ENCODE results near the gene HBQ1. TPM values are rescaled to one million over a fixed set of nuclear protein-coding genes. Genes with fewer than 3 reads are reported as not detected.

The HBQ1 gene
- total RNA-seq, 1 experiment from 2014 or later, result 3.5 TPM

DNA sequence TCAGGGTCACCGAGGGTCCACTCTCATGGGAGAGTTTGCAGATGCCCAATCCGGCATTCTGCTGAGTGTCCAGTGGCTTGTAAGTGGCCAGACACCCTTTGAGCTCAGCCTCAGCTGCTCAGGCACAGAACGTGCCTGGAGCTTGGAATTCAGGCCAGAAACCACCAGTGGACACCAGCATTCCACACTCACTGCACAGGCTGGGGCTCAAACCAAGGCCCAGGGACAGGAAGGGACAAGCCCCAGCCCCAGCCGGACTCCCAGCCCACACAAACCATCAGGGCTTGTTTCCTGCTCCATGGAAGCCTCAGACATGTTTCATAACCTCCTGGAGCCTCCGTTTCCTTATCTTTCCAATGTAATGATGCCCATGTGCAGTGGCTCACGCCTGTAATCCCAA lies 36.8 kb upstream of the HBQ1 start:
- Histone ChIP-seq H3K79me1 (ENCODE audit: insufficient read depth, low read depth, low read length, poor library complexity, severe bottlenecking) (no peaks in the 10 kb centered on the region), H3K4me1 (ENCODE audit: insufficient read depth, low read length) (no peaks in the 10 kb centered on the region), H3K18ac (ENCODE audit: insufficient read length, low read depth, low read length) (no peak overlapping the region), H3K79me2 (ENCODE audit: insufficient read depth, low read length) (no peaks in the 10 kb centered on the region), H3K56ac (ENCODE audit: insufficient read length, low read depth, low read length) (no peak overlapping the region), H3K4ac (ENCODE audit: low read depth, low read length) (no peak overlapping the region), H3K23ac (ENCODE audit: insufficient read length, low read depth, low read length) (no peak overlapping the region), H4K8ac (replicated peaks; ENCODE audit: insufficient read length, low read depth, low read length) (no peak overlapping the region), H3K27ac (ENCODE audit: insufficient read length, low read depth, low read length) (no peak overlapping the region), H3K9me3 (ENCODE audit: control insufficient read depth, low read depth, low read length) (no peaks in the 10 kb centered on the region), H3T11ph (ENCODE audit: low read length) (no peak overlapping the region), H3K14ac (ENCODE audit: insufficient read depth, low read length) (no peak overlapping the region), H2BK12ac (ENCODE audit: insufficient read length, low read depth, low read length) (no peak overlapping the region), H4K91ac (ENCODE audit: insufficient read length, low read depth, low read length) (no peak overlapping the region), H4K20me1 (ENCODE audit: control insufficient read depth, insufficient read depth, insufficient read length) (no peaks in the 10 kb centered on the region), H2BK120ac (ENCODE audit: low read depth, low read length, poor library complexity, severe bottlenecking) (no peak overlapping the region), H2BK20ac (ENCODE audit: low read depth, low read length, poor library complexity, severe bottlenecking) (no peak overlapping the region), H2BK15ac (ENCODE audit: low read depth, low read length) (no peak overlapping the region), H3K4me2 (ENCODE audit: insufficient read depth, insufficient read length, low read length) (no peak overlapping the region), H2BK5ac (ENCODE audit: insufficient read length, low read length) (no peak overlapping the region), H4K5ac (ENCODE audit: insufficient read length, low read depth, low read length) (no peak overlapping the region), H2AFZ (ENCODE audit: low read length) (no peak overlapping the region), H3K9ac (ENCODE audit: extremely low read depth, insufficient read length, low read length) (no peak overlapping the region), H3K27me3 (ENCODE audit: insufficient read depth, low read length) (no peaks in the 10 kb centered on the region; the same call in 1 of the 2 replicates), H2AK5ac (ENCODE audit: insufficient read length, low read length) (no peak overlapping the region), H3K23me2 (ENCODE audit: insufficient read length, low read depth, low read length, poor library complexity, severe bottlenecking) (no peaks in the 10 kb centered on the region)
- Mint-ChIP-seq H3K36me3 (ENCODE audit: insufficient read depth in 1 of 3, low read depth in 3 of 3) (no peaks in the 10 kb centered on the region; a peak in 2 of 7 replicates), H3K27ac (peak overlapping the region in 1 of 3 experiments; percentile 49; a peak in 1 of 7 replicates), H3K27me3 (ENCODE audit: low read depth) (peaks cover 20% of the 10 kb centered on the region), H3K9me3 (no peaks in the 10 kb centered on the region), H3K4me1 (no peaks in the 10 kb centered on the region; a peak in 1 of 4 replicates), H3K4me3 (no peak overlapping the region)
- TF ChIP-seq, protein P1, sequence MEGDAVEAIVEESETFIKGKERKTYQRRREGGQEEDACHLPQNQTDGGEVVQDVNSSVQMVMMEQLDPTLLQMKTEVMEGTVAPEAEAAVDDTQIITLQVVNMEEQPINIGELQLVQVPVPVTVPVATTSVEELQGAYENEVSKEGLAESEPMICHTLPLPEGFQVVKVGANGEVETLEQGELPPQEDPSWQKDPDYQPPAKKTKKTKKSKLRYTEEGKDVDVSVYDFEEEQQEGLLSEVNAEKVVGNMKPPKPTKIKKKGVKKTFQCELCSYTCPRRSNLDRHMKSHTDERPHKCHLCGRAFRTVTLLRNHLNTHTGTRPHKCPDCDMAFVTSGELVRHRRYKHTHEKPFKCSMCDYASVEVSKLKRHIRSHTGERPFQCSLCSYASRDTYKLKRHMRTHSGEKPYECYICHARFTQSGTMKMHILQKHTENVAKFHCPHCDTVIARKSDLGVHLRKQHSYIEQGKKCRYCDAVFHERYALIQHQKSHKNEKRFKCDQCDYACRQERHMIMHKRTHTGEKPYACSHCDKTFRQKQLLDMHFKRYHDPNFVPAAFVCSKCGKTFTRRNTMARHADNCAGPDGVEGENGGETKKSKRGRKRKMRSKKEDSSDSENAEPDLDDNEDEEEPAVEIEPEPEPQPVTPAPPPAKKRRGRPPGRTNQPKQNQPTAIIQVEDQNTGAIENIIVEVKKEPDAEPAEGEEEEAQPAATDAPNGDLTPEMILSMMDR (conservative IDR thresholded peaks at IDR 0.05), result no peak
- DNase-seq, result no peak
- WGBS (ENCODE audit: extremely low coverage, insufficient read length, low lambda C conversion rate), result no CpG with 5 or more reads among the region's 6 CpGs
